GM12801 (cell line): ENCODE results near the gene SCNN1B.

Experiments
- CTCF ChIP-seq: IDR thresholded peaks from one replicate; pipeline ENCODE4 v1.5.1; 2011; ENCODE audit warnings: control low read depth; ENCODE audit not compliant: insufficient read length; ENCODE audit errors: extremely low read depth

SCNN1B gene

GRCh38 chr16:23288726-23289512 is 13.2 kb upstream of the SCNN1B start:
- TF ChIP-seq CTCF: no peak

- no peak for TF ChIP-seq CTCF
Observed at GRCh38 chr16:23290189-23291062, 11.7 kb upstream of the SCNN1B start.

GRCh38 chr16:23293016-23293415 is 9.1 kb upstream of the SCNN1B start:
- no peak for TF ChIP-seq CTCF

GRCh38 chr16:23294260-23294659 is 7.8 kb upstream of the SCNN1B start:
- no peak for TF ChIP-seq CTCF

- no peak for TF ChIP-seq CTCF
Observed at GRCh38 chr16:23296994-23297393, 5.1 kb upstream of the SCNN1B start.

GRCh38 chr16:23298290-23298915 is 3.7 kb upstream of the SCNN1B start:
- no peak for TF ChIP-seq CTCF
